Coronary artery (tissue), 2 donors: ENCODE data around the gene SLC15A1.
"Not testable (repeated sequence)": the region's sequence is repeated elsewhere in the genome, so short reads cannot be mapped to it uniquely, and the experiment has no call there.

Experiments
- DNase-seq: peaks from one replicate; pipeline ENCODE4 v3.0.0-alpha.2; 2017; ENCODE audit warnings: low spot score
- H3K27ac ChIP-seq, 2 donors: fragments of 200-600 bp; sonication (generic); one replicate each; pipeline ENCODE4 v1.5.1; 2016 to 2019
- H3K4me3 ChIP-seq: fragments of 200-600 bp; sonication (generic); 2 replicates; pipeline ENCODE4 v1.5.1; 2016; ENCODE audit warnings: mild to moderate bottlenecking, moderate library complexity
- TF ChIP-seq, protein P1 (sequence below): fragments of 200-600 bp; sonication (generic); IDR thresholded peaks from one replicate; pipeline ENCODE4 v1.5.1; 2019; ENCODE audit warnings: antibody characterized with exemption

The SLC15A1 gene

GRCh38 chr13:98766697-98767096 lies 14.2 kb upstream of the SLC15A1 start:
- DNase-seq = no peak
- TF ChIP-seq, protein P1, sequence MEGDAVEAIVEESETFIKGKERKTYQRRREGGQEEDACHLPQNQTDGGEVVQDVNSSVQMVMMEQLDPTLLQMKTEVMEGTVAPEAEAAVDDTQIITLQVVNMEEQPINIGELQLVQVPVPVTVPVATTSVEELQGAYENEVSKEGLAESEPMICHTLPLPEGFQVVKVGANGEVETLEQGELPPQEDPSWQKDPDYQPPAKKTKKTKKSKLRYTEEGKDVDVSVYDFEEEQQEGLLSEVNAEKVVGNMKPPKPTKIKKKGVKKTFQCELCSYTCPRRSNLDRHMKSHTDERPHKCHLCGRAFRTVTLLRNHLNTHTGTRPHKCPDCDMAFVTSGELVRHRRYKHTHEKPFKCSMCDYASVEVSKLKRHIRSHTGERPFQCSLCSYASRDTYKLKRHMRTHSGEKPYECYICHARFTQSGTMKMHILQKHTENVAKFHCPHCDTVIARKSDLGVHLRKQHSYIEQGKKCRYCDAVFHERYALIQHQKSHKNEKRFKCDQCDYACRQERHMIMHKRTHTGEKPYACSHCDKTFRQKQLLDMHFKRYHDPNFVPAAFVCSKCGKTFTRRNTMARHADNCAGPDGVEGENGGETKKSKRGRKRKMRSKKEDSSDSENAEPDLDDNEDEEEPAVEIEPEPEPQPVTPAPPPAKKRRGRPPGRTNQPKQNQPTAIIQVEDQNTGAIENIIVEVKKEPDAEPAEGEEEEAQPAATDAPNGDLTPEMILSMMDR = no peak
- Histone ChIP-seq H3K27ac (no peak overlapping the region), H3K4me3 (no peak overlapping the region)

- TF ChIP-seq, protein P1 = no peak
- Histone ChIP-seq H3K4me3 (no peak overlapping the region), H3K27ac (no peak overlapping the region)
- no peak for DNase-seq
These were observed 13.6 kb upstream of the SLC15A1 start for GRCh38 chr13:98765996-98766519.

DNA sequence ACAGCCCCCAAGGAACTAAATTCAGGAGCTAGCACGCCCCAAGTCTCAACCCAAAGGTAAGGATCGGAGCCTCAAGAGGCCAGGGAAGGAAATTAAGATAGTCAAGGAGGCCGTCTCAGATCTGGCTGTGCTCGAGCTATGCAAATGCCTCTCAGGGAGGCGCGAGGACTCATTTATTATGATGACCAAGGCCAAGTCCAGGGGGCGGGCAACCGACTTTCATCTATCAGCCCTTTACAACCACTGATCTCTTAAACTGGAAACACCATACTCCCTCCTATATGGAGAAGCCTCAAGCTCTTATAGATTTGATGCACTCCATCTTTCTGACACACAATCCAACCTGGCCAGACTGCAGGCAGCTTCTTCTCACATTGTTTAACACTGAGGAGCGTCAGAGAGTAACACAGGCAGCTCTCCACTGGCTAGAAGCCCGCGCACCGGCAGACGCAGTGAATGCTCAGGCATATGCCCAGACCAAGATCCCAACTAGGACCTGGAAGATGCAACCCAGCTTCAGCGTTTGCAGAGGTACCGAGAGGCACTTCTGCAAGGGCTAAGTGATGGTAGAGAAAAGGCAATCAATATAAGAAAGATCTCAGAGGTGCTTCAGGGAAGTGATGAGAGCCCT lies 9.6 kb upstream of the SLC15A1 start:
- Histone ChIP-seq H3K27ac (no peak overlapping the region), H3K4me3 (peak overlapping the region; percentile 38)
- no peak for DNase-seq
- TF ChIP-seq, protein P1 = no peak

- Histone ChIP-seq H3K4me3 (peak overlapping the region; percentile 38), H3K27ac (no peak overlapping the region)
- TF ChIP-seq, protein P1 = no peak
- no peak for DNase-seq
These were observed 8.9 kb upstream of the SLC15A1 start for GRCh38 chr13:98761126-98761985.

- H3K27ac ChIP-seq = no peak overlapping the region
- TF ChIP-seq, protein P1 = no peak
- no peak overlapping the region for H3K4me3 ChIP-seq
- DNase-seq = no peak
These were observed 3.3 kb upstream of the SLC15A1 start for GRCh38 chr13:98755729-98756128.

- H3K4me3 ChIP-seq = no peak overlapping the region
- TF ChIP-seq, protein P1 = no peak
- no peak overlapping the region for H3K27ac ChIP-seq
- no peak for DNase-seq
These were observed 2.6 kb upstream of the SLC15A1 start for GRCh38 chr13:98755116-98755515.

DNA sequence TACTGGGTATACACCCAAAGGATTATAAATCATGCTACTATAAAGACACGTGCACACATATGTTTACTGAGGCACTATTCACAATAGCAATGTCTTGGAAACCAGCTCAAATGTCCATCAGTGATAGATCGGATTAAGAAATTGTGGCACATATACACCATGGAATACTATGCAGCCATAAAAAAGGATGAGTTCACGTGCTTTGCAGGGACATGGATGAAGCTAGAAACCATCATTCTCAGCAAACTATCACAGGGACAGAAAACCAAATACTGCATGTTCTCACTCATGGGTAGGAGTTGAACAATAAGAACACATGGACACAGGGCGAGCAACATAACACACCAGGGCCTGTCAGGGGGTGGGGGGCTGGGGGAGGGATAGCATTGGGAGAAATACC lies 2.0 kb upstream of the SLC15A1 start:
- not testable (repeated sequence) for H3K27ac ChIP-seq, DNase-seq, H3K4me3 ChIP-seq
